Liver (tissue), 9 donors: ENCODE results near the gene WAC. TPM values are rescaled to one million over a fixed set of nuclear protein-coding genes. Genes with fewer than 3 reads are reported as not detected.
"Not testable (repeated sequence)": the region's sequence is repeated elsewhere in the genome, so short reads cannot be mapped to it uniquely, and the experiment has no call there.

ENCODE experiments used
- DNase-seq: peaks from one replicate; pipeline ENCODE4 v3.0.0-alpha.2; 2017; ENCODE audit warnings: low spot score
- H3K27ac ChIP-seq, 2 donors: one replicate each; pipeline ENCODE4 v1.7.0; 2013; ENCODE audit warnings: inconsistent platforms in 2 of 2, low read length in 2 of 2, control low read depth in 1 of 2, low read depth in 1 of 2, mild to moderate bottlenecking in 1 of 2
- H3K27me3 ChIP-seq, 4 donors: one replicate each; pipeline versions ENCODE4 v1.6.1 to v1.7.0; 2013; ENCODE audit warnings: low read length in 3 of 4, inconsistent platforms in 1 of 4, mild to moderate bottlenecking in 1 of 4, moderate library complexity in 1 of 4; ENCODE audit not compliant: control insufficient read depth in 4 of 4, insufficient read depth in 4 of 4
- H3K36me3 ChIP-seq, 4 donors: one replicate each; pipeline versions ENCODE4 v1.6.1 to v1.7.0; 2013; ENCODE audit warnings: low read length in 3 of 4, mild to moderate bottlenecking in 3 of 4, low read depth in 1 of 4, moderate library complexity in 1 of 4; ENCODE audit not compliant: control insufficient read depth in 4 of 4, insufficient read depth in 3 of 4
- H3K4me1 ChIP-seq, 4 donors: one replicate each; pipeline versions ENCODE4 v1.6.1 to v1.7.0; 2013; ENCODE audit warnings: low read length in 3 of 4, mild to moderate bottlenecking in 3 of 4, moderate library complexity in 1 of 4; ENCODE audit not compliant: control insufficient read depth in 4 of 4, insufficient read depth in 4 of 4
- H3K4me3 ChIP-seq, 3 donors: one replicate each; pipeline versions ENCODE4 v1.6.1 to v1.7.0; 2013; ENCODE audit warnings: low read length in 3 of 3, control low read depth in 1 of 3, low read depth in 1 of 3, mild to moderate bottlenecking in 1 of 3
- H3K9ac ChIP-seq, 2 donors: one replicate each; pipeline ENCODE4 v1.7.0; 2013; ENCODE audit warnings: low read length in 2 of 2, mild to moderate bottlenecking in 2 of 2, moderate library complexity in 2 of 2, control low read depth in 1 of 2, low read depth in 1 of 2
- H3K9me3 ChIP-seq, 4 donors: one replicate each; pipeline versions ENCODE4 v1.6.1 to v1.7.0; 2013; ENCODE audit warnings: low read length in 3 of 4; ENCODE audit not compliant: control insufficient read depth in 4 of 4
- ATF3 ChIP-seq: IDR thresholded peaks from 2 replicates; pipeline ENCODE4 v1.6.1; 2016; ENCODE audit warnings: antibody characterized with exemption
- EGR1 ChIP-seq, 2 donors: IDR thresholded peaks; 2 replicates each; pipeline ENCODE4 v1.6.1; 2016 to 2018; ENCODE audit warnings: antibody characterized with exemption in 2 of 2, low read depth in 2 of 2
- FOXA2 ChIP-seq: IDR thresholded peaks from 2 replicates; pipeline ENCODE4 v1.6.1; 2016; ENCODE audit warnings: antibody characterized with exemption
- GABPA ChIP-seq, 2 donors: IDR thresholded peaks in 1 of 2; conservative IDR thresholded peaks in 1 of 2; 2 replicates each; pipeline ENCODE4 v1.6.1; 2016; ENCODE audit warnings: antibody characterized with exemption in 2 of 2, mild to moderate bottlenecking in 1 of 2, moderate library complexity in 1 of 2
- HNF4A ChIP-seq, 2 donors: conservative IDR thresholded peaks; 2 replicates each; pipeline ENCODE4 v1.6.1; 2016; ENCODE audit warnings: antibody characterized with exemption in 2 of 2, mild to moderate bottlenecking in 2 of 2
- HNF4G ChIP-seq: IDR thresholded peaks from 2 replicates; pipeline ENCODE4 v1.6.1; 2016; ENCODE audit warnings: antibody characterized with exemption
- NR2F2 ChIP-seq: IDR thresholded peaks from 2 replicates; pipeline ENCODE4 v1.6.1; 2016; ENCODE audit warnings: antibody characterized with exemption
- RAD21 ChIP-seq, 2 donors: IDR thresholded peaks; 2 replicates each; pipeline ENCODE4 v1.6.1; 2016; ENCODE audit warnings: antibody characterized with exemption in 2 of 2, mild to moderate bottlenecking in 2 of 2
- RXRA ChIP-seq, 2 donors: IDR thresholded peaks; 2 replicates each; pipeline ENCODE4 v1.6.1; 2017 to 2018; ENCODE audit warnings: antibody characterized with exemption in 2 of 2, mild to moderate bottlenecking in 1 of 2
- TAF1 ChIP-seq: conservative IDR thresholded peaks from 2 replicates; pipeline ENCODE4 v1.6.1; 2016; ENCODE audit warnings: antibody characterized with exemption, mild to moderate bottlenecking
- WGBS: extraction: QIAGEN DNeasy Blood & Tissue Kit; methylation state at CpG from one replicate; pipeline ENCODE4 v1.1.7; 2013; 5-methylcytosine and 5-hydroxymethylcytosine counted together
- polyA plus RNA-seq, 2 donors: library from polyadenylated mRNA; stranded (reverse) in 1 of 2; unstranded in 1 of 2; fragments of 200-250 nt in 1 of 2; fragments of >200 nt in 1 of 2; fragmentation: Nextera tagmentation in 1 of 2; extraction: Ambion mirVana in 1 of 2; gene quantifications; one replicate each; pipeline versions ENCODE4 v1.2.1 to v1.2.3, GENCODE V29; 2013 to 2015
- total RNA-seq, 2 donors: library from RNA; depleted of rRNA; stranded (reverse); fragments of >200 nt; gene quantifications; one replicate each; pipeline ENCODE4 v1.2.3, GENCODE V29; 2014
- TF ChIP-seq, protein P1 (sequence below): IDR thresholded peaks from 2 replicates; pipeline ENCODE4 v1.6.1; 2016; ENCODE audit warnings: antibody characterized with exemption, mild to moderate bottlenecking
- TF ChIP-seq, protein P2 (sequence below): IDR thresholded peaks from 2 replicates; pipeline ENCODE4 v1.6.1; 2016; ENCODE audit warnings: antibody characterized with exemption
- TF ChIP-seq, protein P3 (sequence below): IDR thresholded peaks from 2 replicates; pipeline ENCODE4 v1.6.1; 2016; ENCODE audit warnings: antibody characterized with exemption
- donor health status: healthy.
- donor health status: healthy.
- donor health status: healthy.
- donor health status: healthy.
- donor health status: healthy.

The WAC gene
- total and polyA plus RNA-seq, 4 donors, result 20.2 to 48.7 (median 32.0) TPM

GRCh38 chr10:28496481-28496961 is 36.4 kb upstream of the WAC start:
- no peak overlapping the region for H3K27ac ChIP-seq
- H3K36me3 ChIP-seq, result no peaks in the 10 kb centered on the region
- no peaks in the 10 kb centered on the region for H3K27me3 ChIP-seq
- no peak for DNase-seq
- no peak overlapping the region for H3K4me3 ChIP-seq
- no peaks in the 10 kb centered on the region for H3K4me1 ChIP-seq
- WGBS, result 55% methylated on average over 2 of the region's 2 CpGs
- no peaks in the 10 kb centered on the region for H3K9me3 ChIP-seq
- H3K9ac ChIP-seq, result no peak overlapping the region
- TF ChIP-seq TAF1 (no peak), RXRA (IDR thresholded peaks at IDR 0.05) (no peak), FOXA2 (no peak), NR2F2 (no peak), HNF4G (no peak), GABPA (IDR thresholded peaks at IDR 0.05 in 1 of 2, conservative IDR thresholded peaks at IDR 0.05 in 1 of 2) (no peak), RAD21 (IDR thresholded peaks at IDR 0.05) (no peak)
- TF ChIP-seq, protein P1, sequence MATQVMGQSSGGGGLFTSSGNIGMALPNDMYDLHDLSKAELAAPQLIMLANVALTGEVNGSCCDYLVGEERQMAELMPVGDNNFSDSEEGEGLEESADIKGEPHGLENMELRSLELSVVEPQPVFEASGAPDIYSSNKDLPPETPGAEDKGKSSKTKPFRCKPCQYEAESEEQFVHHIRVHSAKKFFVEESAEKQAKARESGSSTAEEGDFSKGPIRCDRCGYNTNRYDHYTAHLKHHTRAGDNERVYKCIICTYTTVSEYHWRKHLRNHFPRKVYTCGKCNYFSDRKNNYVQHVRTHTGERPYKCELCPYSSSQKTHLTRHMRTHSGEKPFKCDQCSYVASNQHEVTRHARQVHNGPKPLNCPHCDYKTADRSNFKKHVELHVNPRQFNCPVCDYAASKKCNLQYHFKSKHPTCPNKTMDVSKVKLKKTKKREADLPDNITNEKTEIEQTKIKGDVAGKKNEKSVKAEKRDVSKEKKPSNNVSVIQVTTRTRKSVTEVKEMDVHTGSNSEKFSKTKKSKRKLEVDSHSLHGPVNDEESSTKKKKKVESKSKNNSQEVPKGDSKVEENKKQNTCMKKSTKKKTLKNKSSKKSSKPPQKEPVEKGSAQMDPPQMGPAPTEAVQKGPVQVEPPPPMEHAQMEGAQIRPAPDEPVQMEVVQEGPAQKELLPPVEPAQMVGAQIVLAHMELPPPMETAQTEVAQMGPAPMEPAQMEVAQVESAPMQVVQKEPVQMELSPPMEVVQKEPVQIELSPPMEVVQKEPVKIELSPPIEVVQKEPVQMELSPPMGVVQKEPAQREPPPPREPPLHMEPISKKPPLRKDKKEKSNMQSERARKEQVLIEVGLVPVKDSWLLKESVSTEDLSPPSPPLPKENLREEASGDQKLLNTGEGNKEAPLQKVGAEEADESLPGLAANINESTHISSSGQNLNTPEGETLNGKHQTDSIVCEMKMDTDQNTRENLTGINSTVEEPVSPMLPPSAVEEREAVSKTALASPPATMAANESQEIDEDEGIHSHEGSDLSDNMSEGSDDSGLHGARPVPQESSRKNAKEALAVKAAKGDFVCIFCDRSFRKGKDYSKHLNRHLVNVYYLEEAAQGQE, result no peak
- TF ChIP-seq, protein P2, sequence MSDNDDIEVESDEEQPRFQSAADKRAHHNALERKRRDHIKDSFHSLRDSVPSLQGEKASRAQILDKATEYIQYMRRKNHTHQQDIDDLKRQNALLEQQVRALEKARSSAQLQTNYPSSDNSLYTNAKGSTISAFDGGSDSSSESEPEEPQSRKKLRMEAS, result no peak
- TF ChIP-seq, protein P3, sequence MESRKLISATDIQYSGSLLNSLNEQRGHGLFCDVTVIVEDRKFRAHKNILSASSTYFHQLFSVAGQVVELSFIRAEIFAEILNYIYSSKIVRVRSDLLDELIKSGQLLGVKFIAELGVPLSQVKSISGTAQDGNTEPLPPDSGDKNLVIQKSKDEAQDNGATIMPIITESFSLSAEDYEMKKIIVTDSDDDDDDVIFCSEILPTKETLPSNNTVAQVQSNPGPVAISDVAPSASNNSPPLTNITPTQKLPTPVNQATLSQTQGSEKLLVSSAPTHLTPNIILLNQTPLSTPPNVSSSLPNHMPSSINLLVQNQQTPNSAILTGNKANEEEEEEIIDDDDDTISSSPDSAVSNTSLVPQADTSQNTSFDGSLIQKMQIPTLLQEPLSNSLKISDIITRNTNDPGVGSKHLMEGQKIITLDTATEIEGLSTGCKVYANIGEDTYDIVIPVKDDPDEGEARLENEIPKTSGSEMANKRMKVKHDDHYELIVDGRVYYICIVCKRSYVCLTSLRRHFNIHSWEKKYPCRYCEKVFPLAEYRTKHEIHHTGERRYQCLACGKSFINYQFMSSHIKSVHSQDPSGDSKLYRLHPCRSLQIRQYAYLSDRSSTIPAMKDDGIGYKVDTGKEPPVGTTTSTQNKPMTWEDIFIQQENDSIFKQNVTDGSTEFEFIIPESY, result no peak

DNA sequence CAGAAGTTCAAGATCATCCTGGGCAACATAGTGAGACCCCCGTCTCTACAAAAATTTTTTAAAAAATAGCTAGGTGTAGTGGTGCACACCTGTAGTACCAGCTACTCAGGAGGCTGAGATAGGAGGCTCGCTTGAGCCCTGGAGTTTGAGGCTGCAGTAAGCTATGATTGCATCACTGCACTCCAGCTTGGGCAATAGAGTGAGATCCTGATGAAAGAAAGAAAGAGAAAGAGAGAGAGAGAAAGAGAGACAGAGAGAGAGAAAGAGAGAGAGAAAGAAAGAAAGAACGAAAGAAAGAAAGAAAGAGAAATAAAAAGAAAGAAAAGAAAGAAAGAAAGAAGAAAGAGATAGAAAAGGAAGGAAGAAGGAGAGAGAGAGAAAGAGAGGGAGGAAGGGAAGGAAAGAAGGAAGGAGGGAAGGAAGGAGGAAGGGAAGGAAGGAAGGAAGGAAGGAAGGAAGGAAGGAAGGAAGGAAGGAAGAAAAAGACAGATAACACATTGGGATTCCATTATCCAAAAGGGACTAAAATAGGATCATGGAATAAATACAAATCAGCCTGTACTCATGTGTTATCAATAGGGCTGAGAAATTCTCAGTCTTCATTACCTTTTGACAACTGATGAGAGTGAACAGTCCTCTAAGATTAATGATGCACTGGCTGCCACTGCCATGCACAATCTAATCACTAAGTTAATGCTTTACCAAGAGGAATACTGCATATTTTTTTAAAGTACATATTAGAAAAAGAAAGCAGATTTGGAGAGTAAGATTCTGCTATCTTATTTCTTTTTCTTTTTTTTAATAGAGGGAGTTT is 35.4 kb upstream of the WAC start:
- Histone ChIP-seq H3K27ac (no peak overlapping the region), H3K9me3 (no peaks in the 10 kb centered on the region), H3K9ac (no peak overlapping the region), H3K36me3 (no peaks in the 10 kb centered on the region), H3K4me1 (no peaks in the 10 kb centered on the region), H3K4me3 (no peak overlapping the region), H3K27me3 (no peaks in the 10 kb centered on the region)
- WGBS, result 60% methylated on average over 3 of the region's 3 CpGs
- no peak for DNase-seq
- TF ChIP-seq HNF4A (conservative IDR thresholded peaks at IDR 0.05), result no peak
- TF ChIP-seq EGR1 (IDR thresholded peaks at IDR 0.05; ENCODE audit: low read depth in 2 of 2), result no peak
- no peak for TF ChIP-seq ATF3

DNA sequence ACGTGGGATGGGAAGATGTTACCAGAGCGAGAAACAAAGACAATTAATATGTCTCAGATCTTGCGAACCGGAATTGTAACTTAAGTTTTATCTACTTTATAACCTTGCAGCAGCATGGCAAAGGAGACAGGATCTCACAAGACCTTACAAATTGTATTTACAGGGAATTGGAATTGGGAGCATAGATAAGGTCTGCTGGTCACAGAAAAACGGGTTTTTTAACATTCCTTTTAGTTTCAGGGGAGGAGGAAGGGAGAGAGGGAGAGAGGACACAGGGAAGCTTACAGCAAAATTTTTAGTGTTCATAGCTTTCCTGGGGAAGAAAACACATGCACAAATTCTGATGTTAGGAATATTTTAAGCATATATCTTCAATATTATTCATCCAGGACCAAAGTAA is 32.7 kb upstream of the WAC start:
- not testable (repeated sequence) for H3K27me3 ChIP-seq, H3K27ac ChIP-seq, H3K9me3 ChIP-seq, DNase-seq, H3K4me3 ChIP-seq, H3K9ac ChIP-seq, H3K36me3 ChIP-seq, H3K4me1 ChIP-seq
- 44% methylated on average over 5 of the region's 5 CpGs for WGBS
